Measurements from ENCODE around the gene CDH15. TPM values are rescaled to one million over a fixed set of nuclear protein-coding genes. Genes with fewer than 3 reads are reported as not detected.
A peak's percentile ranks its signal among the peaks of the same experiment; 100 is the strongest.

The CDH15 gene
- total and polyA plus RNA-seq, 2 of the 13 experiments (the other 11 are each of a cell fraction or from before 2014, with no cell fraction given), result 0.74 to 2.2 TPM

DNA sequence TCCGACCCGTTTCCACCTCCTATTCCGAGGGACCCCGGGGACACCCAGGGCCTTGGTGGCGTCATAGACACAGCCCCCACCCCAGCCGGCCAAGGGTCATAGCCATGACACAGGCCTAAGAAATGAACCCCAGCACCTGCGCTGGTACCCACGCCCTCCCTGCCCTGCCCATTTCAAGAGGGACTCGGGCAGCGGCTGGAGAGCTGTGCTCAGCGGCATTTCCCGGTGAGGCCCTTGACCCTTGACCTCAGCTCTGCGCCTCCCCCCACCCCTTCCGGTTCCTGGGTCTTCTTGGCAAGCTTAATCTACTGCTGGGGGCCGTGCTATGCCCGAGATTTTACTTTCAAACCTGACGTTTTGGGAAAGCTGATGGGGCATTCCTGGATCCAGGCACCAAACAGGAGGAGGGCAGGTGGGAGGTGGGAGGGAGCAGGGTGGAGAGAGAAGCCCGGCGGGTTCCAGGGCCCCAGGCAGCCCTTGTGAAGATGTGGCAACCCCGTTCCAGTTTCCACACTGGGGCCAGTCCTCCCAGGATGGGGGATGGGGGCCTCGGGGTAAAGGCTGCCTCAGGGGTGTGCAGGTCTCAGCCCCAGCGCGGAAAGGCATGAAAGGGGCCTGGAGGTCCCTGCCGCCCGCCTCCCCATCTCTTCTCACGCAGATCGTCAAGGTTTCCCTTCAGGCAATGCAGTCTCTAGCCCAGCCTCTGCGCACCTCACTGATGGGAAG lies 28.7 kb downstream of the CDH15 start, which contains the start of gene SLC22A31 (continued):
- TF ChIP-seq ZSCAN20 (CRISPR knock-in tag; IDR thresholded peaks at IDR 0.05; ENCODE audit: borderline replicate concordance) (no peak), BRD4 (CRISPR knock-in tag; IDR thresholded peaks at IDR 0.05) (peak; percentile 77; the same call in 1 of the 2 replicates), ZNF33B (CRISPR knock-in tag; IDR thresholded peaks at IDR 0.05) (no peak), ZFP1 (CRISPR knock-in tag; IDR thresholded peaks at IDR 0.05) (no peak), CHD2 (IDR thresholded peaks at IDR 0.05; ENCODE audit: low read depth, low read length) (peak; percentile 27; the same call in 1 of the 2 replicates), ZNF431 (CRISPR knock-in tag; IDR thresholded peaks at IDR 0.05; ENCODE audit: borderline replicate concordance, low read depth) (no peak), MAFK (conservative IDR thresholded peaks at IDR 0.05 in 1 of 2, IDR thresholded peaks at IDR 0.05 in 1 of 2; ENCODE audit: low read length in 2 of 2) (0 out of 4 replicates have a peak, but pooled peaks of 1 of the 2 experiments have one; percentile 0), NR1H2 (CRISPR knock-in tag; IDR thresholded peaks at IDR 0.05; ENCODE audit: borderline replicate concordance, low read depth) (peak; percentile 77; the same call in 1 of the 2 replicates), ZNF737 (CRISPR knock-in tag; IDR thresholded peaks at IDR 0.05; ENCODE audit: borderline replicate concordance) (no peak), MEIS1 (CRISPR knock-in tag; IDR thresholded peaks at IDR 0.05; ENCODE audit: borderline replicate concordance) (no peak), ZSCAN25 (CRISPR knock-in tag; IDR thresholded peaks at IDR 0.05) (peak; percentile 48; the same call in 1 of the 2 replicates), GTF3A (CRISPR knock-in tag; conservative IDR thresholded peaks at IDR 0.05) (0 out of 2 replicates have a peak, but pooled peaks have one; percentile 32), CHD4 (IDR thresholded peaks at IDR 0.05; ENCODE audit: borderline replicate concordance, low read length) (no peak), JUN (CRISPR knock-in tag; IDR thresholded peaks at IDR 0.05) (peak; percentile 59; the same call in 1 of the 2 replicates)
- TF ChIP-seq, protein P1, sequence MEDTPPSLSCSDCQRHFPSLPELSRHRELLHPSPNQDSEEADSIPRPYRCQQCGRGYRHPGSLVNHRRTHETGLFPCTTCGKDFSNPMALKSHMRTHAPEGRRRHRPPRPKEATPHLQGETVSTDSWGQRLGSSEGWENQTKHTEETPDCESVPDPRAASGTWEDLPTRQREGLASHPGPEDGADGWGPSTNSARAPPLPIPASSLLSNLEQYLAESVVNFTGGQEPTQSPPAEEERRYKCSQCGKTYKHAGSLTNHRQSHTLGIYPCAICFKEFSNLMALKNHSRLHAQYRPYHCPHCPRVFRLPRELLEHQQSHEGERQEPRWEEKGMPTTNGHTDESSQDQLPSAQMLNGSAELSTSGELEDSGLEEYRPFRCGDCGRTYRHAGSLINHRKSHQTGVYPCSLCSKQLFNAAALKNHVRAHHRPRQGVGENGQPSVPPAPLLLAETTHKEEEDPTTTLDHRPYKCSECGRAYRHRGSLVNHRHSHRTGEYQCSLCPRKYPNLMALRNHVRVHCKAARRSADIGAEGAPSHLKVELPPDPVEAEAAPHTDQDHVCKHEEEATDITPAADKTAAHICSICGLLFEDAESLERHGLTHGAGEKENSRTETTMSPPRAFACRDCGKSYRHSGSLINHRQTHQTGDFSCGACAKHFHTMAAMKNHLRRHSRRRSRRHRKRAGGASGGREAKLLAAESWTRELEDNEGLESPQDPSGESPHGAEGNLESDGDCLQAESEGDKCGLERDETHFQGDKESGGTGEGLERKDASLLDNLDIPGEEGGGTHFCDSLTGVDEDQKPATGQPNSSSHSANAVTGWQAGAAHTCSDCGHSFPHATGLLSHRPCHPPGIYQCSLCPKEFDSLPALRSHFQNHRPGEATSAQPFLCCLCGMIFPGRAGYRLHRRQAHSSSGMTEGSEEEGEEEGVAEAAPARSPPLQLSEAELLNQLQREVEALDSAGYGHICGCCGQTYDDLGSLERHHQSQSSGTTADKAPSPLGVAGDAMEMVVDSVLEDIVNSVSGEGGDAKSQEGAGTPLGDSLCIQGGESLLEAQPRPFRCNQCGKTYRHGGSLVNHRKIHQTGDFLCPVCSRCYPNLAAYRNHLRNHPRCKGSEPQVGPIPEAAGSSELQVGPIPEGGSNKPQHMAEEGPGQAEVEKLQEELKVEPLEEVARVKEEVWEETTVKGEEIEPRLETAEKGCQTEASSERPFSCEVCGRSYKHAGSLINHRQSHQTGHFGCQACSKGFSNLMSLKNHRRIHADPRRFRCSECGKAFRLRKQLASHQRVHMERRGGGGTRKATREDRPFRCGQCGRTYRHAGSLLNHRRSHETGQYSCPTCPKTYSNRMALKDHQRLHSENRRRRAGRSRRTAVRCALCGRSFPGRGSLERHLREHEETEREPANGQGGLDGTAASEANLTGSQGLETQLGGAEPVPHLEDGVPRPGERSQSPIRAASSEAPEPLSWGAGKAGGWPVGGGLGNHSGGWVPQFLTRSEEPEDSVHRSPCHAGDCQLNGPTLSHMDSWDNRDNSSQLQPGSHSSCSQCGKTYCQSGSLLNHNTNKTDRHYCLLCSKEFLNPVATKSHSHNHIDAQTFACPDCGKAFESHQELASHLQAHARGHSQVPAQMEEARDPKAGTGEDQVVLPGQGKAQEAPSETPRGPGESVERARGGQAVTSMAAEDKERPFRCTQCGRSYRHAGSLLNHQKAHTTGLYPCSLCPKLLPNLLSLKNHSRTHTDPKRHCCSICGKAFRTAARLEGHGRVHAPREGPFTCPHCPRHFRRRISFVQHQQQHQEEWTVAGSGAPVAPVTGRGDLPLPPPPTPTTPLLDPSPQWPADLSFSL (CRISPR knock-in tag; IDR thresholded peaks at IDR 0.05), result no peak
- TF ChIP-seq, protein P2, sequence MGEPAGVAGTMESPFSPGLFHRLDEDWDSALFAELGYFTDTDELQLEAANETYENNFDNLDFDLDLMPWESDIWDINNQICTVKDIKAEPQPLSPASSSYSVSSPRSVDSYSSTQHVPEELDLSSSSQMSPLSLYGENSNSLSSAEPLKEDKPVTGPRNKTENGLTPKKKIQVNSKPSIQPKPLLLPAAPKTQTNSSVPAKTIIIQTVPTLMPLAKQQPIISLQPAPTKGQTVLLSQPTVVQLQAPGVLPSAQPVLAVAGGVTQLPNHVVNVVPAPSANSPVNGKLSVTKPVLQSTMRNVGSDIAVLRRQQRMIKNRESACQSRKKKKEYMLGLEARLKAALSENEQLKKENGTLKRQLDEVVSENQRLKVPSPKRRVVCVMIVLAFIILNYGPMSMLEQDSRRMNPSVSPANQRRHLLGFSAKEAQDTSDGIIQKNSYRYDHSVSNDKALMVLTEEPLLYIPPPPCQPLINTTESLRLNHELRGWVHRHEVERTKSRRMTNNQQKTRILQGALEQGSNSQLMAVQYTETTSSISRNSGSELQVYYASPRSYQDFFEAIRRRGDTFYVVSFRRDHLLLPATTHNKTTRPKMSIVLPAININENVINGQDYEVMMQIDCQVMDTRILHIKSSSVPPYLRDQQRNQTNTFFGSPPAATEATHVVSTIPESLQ (CRISPR knock-in tag; conservative IDR thresholded peaks at IDR 0.05), result no peak
- TF ChIP-seq, protein P3, sequence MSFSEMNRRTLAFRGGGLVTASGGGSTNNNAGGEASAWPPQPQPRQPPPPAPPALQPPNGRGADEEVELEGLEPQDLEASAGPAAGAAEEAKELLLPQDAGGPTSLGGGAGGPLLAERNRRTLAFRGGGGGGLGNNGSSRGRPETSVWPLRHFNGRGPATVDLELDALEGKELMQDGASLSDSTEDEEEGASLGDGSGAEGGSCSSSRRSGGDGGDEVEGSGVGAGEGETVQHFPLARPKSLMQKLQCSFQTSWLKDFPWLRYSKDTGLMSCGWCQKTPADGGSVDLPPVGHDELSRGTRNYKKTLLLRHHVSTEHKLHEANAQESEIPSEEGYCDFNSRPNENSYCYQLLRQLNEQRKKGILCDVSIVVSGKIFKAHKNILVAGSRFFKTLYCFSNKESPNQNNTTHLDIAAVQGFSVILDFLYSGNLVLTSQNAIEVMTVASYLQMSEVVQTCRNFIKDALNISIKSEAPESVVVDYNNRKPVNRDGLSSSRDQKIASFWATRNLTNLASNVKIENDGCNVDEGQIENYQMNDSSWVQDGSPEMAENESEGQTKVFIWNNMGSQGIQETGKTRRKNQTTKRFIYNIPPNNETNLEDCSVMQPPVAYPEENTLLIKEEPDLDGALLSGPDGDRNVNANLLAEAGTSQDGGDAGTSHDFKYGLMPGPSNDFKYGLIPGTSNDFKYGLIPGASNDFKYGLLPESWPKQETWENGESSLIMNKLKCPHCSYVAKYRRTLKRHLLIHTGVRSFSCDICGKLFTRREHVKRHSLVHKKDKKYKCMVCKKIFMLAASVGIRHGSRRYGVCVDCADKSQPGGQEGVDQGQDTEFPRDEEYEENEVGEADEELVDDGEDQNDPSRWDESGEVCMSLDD (CRISPR knock-in tag; IDR thresholded peaks at IDR 0.05; ENCODE audit: borderline replicate concordance), result 0 out of 2 replicates have a peak, but pooled peaks have one; percentile 12
